GM19468 (cell line): ENCODE measurements around the gene SLC35D2.
"Not testable (repeated sequence)": the region's sequence is repeated elsewhere in the genome, so short reads cannot be mapped to it uniquely, and the experiment has no call there.

Experiments used
- ATAC-seq: cut with Tn5 transposase; IDR thresholded peaks from one replicate; pipeline ENCODE4 v1.9.1; 2021; ENCODE audit warnings: mild to moderate bottlenecking, moderate library complexity, moderate number of reproducible peaks; ENCODE audit not compliant: unreplicated experiment; ENCODE audit errors: extremely low read depth

The SLC35D2 gene

GRCh38 chr9:96363175-96363967, 20.1 kb downstream of the SLC35D2 start:
- no peak for ATAC-seq

DNA sequence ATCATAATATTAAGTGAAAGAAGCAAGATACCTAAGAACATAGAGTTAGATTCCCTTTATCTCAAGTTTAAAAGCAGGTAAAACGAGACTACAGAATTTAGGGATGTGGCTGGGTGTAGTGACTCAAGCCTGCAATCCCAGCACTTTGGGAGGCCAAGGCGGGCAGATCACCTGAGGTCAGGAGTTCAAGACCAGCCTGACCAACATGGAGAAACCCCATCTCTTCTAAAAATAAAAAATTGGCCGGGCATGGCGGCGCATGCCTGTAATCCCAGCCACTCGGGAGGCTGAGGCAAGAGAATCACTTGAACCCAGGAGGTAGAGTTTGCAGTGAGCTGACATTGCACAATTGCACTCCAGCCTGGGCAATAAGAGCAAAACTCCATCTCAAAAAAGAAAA, 21.4 kb downstream of the SLC35D2 start:
- ATAC-seq = not testable (repeated sequence)

DNA sequence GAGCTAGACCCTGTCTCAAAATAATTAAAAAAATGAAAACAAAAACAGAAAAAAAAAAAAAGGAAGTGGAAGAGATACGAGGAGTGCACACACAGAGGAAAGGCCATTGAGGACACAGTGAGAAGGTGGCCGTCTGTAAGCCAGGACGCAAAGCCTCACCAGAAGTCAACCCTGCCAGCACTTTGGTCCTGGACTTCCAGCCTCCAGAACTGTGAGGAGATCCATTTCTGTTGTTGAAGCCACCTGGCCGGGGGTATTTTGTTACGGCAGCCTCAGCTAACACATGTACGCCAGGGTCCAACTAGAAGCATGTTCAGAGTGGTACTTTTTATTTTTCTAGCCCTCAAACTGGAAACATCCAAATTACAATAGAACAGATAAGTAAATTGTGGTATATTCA, 21.8 kb downstream of the SLC35D2 start:
- no peak for ATAC-seq

DNA sequence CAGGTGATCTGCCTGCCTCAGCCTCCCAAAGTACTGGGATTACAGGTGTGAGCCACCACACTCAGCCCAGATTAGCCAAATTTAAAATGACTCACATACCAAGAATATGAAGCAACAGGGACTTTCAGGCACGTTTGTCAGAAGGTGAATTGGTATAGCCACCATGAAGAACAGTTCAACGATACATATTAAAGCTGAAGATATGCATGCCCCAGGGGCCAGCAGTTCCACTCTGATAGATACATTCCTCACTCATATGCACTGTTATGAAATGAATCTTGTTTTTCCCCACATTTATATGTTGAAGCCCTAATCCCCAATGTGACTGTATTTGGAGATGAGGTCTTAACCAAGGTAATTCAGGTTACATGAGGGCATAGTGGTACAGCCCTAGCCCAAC, 22.5 kb downstream of the SLC35D2 start:
- ATAC-seq = no peak

GRCh38 chr9:96360523-96360922, 23.0 kb downstream of the SLC35D2 start:
- not testable (repeated sequence) for ATAC-seq

GRCh38 chr9:96350866-96351265, 32.6 kb downstream of the SLC35D2 start:
- ATAC-seq = no peak

GRCh38 chr9:96348261-96348660, 35.2 kb downstream of the SLC35D2 start:
- ATAC-seq = no peak

GRCh38 chr9:96345551-96345950, 38.0 kb downstream of the SLC35D2 start:
- no peak for ATAC-seq

GRCh38 chr9:96344458-96345180, 38.9 kb downstream of the SLC35D2 start:
- no peak for ATAC-seq

DNA sequence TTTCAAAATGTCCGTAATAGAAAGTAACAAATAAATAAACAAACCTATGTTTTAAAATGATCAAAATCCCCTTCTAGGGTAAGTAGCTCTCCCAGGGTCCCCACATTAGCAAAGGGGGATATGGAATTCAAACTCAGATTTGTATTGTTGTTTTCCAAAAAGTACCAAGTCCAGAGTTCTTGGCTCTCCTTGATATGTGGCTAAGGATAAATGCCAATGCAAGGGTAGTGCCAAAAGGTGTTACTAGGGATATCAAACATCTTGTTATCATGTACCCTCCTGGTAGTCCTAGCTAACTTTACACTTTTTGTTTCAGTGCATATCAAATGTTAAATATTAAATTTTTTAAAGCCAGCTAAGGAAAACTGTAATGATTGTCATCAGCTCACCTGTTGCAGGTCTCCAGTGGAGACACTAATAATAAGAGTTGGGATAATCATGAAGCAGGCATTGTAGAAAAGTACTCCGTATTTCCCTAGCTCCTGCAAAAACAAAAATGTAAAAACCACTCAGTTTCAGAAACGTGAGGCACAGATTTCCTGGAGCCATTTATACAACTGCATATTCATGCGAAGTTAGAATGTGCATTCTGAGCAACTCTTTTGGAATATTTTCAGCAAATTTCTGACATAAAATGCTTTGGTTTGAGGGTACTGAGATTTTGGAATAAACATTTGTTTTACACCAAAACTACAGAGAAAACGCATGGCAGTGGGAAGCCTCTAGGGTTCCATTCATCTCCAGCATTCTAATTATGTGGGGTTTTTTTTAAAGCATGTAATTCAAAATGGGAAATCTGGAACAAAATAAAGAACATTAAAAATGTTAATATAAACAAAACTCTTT, 39.8 kb downstream of the SLC35D2 start:
- ATAC-seq = no peak

DNA sequence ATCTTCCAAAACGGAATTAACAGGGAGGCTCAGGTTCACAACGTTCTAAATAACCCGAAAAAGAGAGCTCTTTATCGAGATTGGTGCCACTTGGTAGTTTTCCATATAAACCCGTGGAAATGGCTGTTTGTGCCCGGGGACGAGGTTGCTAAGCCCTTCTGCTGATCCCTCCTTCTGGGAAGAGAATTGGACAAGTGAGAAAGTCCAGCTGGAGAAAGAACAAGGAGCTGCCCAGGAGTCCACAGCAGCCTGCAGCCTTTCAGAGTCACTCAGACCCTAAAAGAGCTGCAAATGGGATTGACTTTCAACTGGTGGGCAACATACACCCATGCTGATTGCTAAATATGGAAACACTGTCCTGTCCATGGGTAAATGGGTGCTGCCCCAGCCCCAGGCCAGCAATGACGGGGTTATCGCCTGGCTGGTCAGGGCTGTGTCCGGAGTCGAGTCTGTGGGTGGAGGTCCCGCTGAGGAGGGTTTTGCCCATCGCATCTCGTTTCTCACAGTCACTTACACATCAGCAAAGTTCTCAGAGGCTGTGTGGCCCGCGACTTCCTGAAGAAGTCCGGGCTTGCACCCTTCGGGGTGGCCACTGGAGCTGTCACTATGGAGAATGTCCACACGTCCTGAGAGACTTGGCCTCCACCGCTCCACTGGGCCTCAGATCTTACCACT, 40.8 kb downstream of the SLC35D2 start:
- ATAC-seq = no peak

GRCh38 chr9:96340707-96341106, 42.8 kb downstream of the SLC35D2 start:
- no peak for ATAC-seq

DNA sequence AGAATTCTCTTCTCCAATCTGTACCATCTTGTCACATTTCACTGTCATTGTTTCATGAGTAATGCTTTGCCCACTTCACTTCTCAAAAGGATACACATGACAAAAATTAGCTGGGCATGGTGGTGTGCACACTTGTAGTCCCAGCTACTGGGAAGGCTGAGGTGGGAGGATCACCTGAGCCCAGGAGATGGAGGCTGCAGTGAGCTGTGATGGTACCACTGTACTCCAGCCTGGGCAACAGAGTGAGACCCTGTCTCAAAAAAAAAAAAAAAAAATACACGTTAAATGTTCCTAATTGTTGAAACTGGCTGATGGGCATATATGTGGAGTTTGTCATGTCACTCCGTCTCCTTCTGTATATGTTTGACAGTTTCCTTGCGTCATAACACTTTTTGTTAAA, 45.2 kb downstream of the SLC35D2 start:
- no peak for ATAC-seq

GRCh38 chr9:96333958-96334357, 49.6 kb downstream of the SLC35D2 start:
- no peak for ATAC-seq

DNA sequence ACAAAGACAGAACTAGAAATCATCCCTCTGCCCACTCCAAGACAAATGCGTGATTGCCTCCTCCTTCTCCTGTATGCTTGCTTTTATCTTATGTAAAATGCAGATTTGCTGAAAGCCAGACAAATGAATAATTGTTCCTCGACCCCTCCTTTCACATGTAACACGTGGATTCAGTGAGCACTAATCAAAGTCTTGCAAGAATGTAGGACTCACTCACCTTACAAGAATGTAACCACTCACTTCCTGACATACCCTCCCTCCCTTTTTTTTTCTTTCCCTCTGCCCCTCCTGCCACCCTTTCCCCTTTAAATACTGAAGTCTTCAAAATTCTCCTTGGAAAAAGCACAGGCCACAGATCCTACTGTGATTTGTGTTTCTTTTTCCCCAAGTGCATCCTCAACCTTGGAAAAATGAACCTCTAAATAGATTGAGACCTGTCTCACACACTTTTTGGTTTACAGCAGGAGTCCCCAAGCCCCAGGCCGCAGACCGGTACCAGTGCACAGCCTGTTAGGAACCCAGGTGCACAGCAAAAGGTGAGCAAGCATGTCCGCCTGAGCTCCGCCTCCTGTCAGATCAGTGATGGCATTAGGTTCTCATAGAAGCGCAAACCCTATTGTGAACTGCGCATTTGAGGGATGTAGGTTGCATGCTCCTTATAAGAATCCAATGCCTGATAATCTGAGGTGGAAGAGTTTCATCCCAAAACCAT, 52.1 kb downstream of the SLC35D2 start:
- no peak for ATAC-seq

DNA sequence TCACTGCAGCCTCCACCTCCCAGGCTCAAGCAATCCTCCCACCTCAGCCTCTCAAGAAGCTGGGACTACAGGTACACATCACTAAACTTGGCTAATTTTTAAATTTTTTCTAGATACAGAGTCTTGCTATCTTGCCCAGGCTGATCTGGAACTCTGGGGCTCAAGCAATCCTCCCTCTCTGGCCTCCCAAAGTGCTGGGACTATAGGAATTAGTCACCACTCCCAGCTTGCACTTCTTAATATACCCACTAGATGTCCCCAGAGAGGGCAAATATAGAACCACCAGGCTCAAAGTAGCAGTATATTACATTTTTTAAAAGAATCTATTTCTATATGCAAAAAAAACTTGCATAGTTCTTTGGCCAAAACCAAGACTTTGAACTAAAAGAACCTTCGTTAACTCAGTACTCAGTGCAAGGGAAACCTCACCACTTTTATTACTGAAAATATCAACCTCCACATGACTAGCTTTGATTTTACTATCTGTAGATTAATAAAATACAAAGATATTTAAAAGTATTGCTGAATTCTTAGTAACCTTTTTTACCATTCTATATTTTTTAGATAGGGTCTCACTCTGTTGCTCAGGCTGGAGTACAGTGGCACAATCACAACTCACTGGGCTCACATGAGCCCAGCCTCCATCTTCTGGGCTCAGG, 55.7 kb downstream of the SLC35D2 start:
- no peak for ATAC-seq

GRCh38 chr9:96323169-96323568, 60.3 kb downstream of the SLC35D2 start:
- no peak for ATAC-seq

DNA sequence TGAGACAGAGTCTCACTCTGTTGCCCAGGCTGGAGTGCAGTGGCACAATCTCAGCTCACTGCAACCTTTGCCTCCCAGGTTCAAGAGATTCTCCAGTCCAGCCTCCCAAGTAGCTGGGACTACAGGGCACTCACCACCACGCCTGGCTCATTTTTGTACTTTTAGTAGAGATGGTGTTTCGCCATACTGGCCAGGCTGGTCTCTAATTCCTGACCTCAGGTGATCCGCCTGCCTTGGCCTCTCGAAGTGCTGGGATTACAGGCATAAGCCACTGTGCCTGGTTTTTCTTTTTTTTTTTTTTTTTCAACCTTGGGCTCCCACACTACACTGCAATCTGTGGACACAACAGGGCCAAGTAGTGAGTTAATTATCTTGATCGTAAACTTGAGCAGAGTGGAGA, 60.8 kb downstream of the SLC35D2 start:
- ATAC-seq = not testable (repeated sequence)

GRCh38 chr9:96322210-96322609, 61.3 kb downstream of the SLC35D2 start:
- not testable (repeated sequence) for ATAC-seq
